Measurements from ENCODE around the gene CYB5D1.

DNA sequence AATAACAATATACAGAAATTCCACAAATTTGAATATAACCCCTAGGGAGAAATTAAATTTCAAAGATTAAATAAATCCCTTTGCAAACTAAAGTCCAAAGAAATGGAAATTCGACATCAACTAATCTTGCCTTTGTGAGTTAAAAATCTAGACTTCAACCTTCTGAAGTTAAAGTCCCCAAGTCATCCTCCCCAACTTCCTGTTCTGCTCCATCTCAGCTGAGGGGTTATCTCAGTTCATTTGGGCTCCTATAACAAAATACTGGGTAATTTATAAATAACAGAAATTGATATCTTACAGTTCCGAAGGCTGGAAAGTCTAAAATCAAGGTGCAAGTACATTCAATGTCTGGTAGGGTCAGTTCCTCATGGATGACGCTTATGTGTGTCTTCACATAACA is 46.6 kb upstream of the CYB5D1 start:
- TF ChIP-seq EZH2 (IDR thresholded peaks at IDR 0.05; ENCODE audit: borderline replicate concordance) (no peak), CTCF (IDR thresholded peaks at IDR 0.05; ENCODE audit: poor library complexity) (no peak), EZH2phosphoT487 (IDR thresholded peaks at IDR 0.05; ENCODE audit: low read depth, severe bottlenecking, unreplicated experiment) (no peak)
